HUDEP-2 (cell line): ENCODE measurements around the gene SKAP1.
"Not testable (repeated sequence)": the region's sequence is repeated elsewhere in the genome, so short reads cannot be mapped to it uniquely, and the experiment has no call there.

Experiments
- DNase-seq, 76 experiments: peaks; one replicate each; lab custom pipeline; 2025; ENCODE audit not compliant: unreplicated experiment in 76 of 76; lab: John Stamatoyannopoulos, UW

Gene SKAP1

GRCh38 chr17:48420823-48421222 is 9.2 kb downstream of the SKAP1 start:
- DNase-seq, result no peak

- no peak for DNase-seq
Observed at GRCh38 chr17:48416971-48417370, 13.0 kb downstream of the SKAP1 start.

- no peak for DNase-seq
Observed at GRCh38 chr17:48413613-48414405, 16.2 kb downstream of the SKAP1 start.

- DNase-seq, result no peak
Observed at GRCh38 chr17:48412841-48413240, 17.2 kb downstream of the SKAP1 start.

GRCh38 chr17:48410821-48411220 is 19.2 kb downstream of the SKAP1 start:
- DNase-seq, result not testable (repeated sequence)

- no peak for DNase-seq
Observed at GRCh38 chr17:48409607-48410006, 20.4 kb downstream of the SKAP1 start.

GRCh38 chr17:48406936-48407567 is 23.0 kb downstream of the SKAP1 start:
- DNase-seq, result no peak

- DNase-seq, result no peak
Observed at GRCh38 chr17:48394821-48395220, 35.2 kb downstream of the SKAP1 start.

- DNase-seq, result no peak
Observed at GRCh38 chr17:48393283-48393682, 36.7 kb downstream of the SKAP1 start.

- no peak for DNase-seq
Observed at GRCh38 chr17:48392857-48393256, 37.2 kb downstream of the SKAP1 start.

- no peak for DNase-seq
Observed at GRCh38 chr17:48391444-48391843, 38.6 kb downstream of the SKAP1 start.

- no peak for DNase-seq
Observed at GRCh38 chr17:48389903-48390302, 40.1 kb downstream of the SKAP1 start.

- DNase-seq, result no peak
Observed at GRCh38 chr17:48388955-48389743, 40.9 kb downstream of the SKAP1 start.

- DNase-seq, result no peak
Observed at GRCh38 chr17:48386826-48387225, 43.2 kb downstream of the SKAP1 start.

GRCh38 chr17:48385319-48385718 is 44.7 kb downstream of the SKAP1 start:
- no peak for DNase-seq

- no peak for DNase-seq
Observed at GRCh38 chr17:48384164-48384563, 45.9 kb downstream of the SKAP1 start.

- no peak for DNase-seq
Observed at GRCh38 chr17:48382989-48383388, 47.0 kb downstream of the SKAP1 start.

GRCh38 chr17:48378708-48379392 is 51.2 kb downstream of the SKAP1 start:
- no peak for DNase-seq

GRCh38 chr17:48378238-48378637 is 51.8 kb downstream of the SKAP1 start:
- DNase-seq, result no peak

GRCh38 chr17:48376682-48377325 is 53.2 kb downstream of the SKAP1 start:
- no peak for DNase-seq
